ENCODE results near the gene MSH3.
"Not testable (repeated sequence)": the region's sequence is repeated elsewhere in the genome, so short reads cannot be mapped to it uniquely, and the experiment has no call there.

The MSH3 gene

DNA sequence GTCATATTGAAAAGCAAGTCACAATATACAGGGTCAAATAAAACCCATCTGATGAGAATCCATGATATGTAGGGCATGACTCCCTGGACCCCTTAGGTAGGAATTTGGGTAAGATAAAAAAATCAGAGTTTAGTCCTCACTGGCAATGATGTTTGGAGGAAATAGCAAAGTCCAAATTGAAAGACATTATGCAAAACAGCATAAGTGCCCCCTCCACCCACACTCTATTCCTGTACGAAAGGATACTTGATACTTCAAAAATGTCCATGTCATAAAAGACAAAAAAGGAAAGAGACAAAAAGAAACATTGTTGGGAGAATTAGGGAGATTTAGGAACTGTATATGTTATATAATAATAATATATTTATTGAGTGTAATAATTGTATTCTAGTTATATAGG lies 209.7 kb downstream of the MSH3 start:
- DNase-seq: no peak

DNA sequence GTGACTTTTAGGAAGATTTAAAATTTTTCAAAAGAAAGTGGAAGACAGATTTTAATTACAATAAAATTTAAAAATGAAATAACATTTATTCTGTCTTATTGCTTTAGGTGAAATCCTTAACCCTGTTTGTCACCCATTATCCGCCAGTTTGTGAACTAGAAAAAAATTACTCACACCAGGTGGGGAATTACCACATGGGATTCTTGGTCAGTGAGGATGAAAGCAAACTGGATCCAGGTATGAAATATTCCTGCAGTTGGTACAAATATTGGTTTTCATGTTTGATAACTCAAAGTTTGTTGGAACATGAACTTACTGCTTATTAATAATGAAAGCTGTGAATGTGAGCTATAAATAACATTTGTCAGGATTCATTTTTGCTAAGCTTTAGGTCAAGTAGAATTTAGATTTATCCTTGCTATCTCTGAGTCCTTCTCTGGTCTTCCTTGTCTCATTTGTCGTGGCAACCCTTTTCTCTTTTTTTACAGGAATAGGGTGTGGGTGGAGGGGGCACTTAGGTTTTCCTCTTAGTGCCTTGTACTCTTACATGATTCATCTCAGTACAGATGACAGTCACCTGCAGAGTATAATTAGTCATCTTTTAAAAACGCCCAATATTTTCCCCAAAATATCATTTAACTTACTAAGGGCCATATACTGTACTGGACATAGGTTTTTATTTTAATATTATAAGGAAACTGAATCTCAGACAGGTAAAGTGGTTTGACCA lies 210.4 kb downstream of the MSH3 start:
- no peak for DNase-seq

DNA sequence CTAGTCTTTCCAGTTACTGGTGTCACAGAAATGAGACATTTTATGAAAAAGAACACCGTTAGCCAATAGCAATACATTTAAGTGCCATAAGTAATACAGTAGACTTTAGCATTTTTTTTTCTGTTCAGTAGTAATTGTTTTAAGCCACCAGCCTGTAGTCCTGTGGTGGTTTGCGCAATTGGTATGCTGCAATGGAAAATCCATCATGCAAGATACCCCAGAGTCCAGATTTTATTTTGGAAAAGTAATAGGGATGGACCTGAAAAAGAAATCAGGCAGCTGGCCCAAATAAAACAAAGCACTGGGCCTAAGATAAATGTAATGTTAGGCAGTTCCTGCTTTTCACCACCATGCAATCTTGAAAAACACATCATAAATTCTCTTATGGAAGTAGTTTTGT lies 211.1 kb downstream of the MSH3 start:
- no peak for DNase-seq

DNA sequence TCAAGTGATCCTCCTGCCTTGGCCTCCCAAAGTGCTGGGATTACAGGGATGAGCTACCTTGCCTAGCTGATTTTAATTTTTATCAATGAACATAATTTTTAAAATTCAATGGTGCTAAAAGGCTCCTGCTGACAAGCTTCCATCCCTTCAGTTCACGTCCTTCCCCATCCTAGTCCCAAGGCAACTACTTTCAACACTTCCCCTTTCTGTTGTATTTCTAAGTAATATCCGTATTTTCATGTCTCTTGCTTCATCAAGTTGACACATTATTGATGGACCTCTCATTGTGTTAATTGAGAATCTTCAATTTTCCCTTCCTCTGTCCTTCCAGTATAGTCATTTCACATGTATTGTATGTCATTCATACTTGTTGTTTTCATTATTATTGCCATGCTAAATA lies 211.9 kb downstream of the MSH3 start:
- no peak for DNase-seq

DNA sequence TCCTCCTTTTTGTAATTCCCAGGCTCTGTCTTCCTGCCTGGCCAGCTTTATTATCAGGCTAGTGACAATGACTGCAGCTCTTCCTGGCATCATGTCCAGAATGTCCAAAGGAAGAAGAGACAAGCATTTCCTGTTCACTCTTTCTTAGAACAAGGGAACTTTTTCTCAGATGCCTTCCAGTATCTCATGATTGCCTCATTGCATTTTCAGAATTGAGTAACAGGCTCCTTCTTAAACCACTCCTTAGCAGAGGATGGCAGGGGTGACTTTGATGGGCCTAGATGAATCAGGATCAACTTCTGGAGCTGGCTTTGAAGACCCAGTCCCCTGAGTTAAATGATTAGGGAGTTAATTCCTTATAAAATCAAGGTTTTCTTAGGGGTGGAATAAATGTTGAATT lies 212.8 kb downstream of the MSH3 start:
- no peak for DNase-seq

DNA sequence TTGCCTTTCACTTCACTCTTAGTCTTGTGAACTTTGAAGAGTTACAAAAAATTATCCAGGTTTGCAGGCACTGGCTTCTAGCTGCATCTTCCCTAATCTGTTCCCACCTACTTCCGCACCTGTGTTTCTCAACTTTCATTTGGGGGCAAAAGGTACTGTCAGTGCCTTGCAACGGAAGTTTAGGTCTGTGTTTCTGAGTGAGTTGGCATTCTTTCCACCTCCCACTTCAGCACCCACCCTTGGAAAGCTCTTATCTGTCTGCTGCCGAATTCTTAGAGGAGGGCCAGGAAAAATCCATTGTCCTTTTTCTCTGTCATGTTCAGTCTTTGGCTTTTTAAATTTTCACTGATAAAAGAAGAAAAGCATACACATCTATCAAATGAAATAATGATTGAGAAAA lies 216.0 kb downstream of the MSH3 start:
- DNase-seq: no peak

DNA sequence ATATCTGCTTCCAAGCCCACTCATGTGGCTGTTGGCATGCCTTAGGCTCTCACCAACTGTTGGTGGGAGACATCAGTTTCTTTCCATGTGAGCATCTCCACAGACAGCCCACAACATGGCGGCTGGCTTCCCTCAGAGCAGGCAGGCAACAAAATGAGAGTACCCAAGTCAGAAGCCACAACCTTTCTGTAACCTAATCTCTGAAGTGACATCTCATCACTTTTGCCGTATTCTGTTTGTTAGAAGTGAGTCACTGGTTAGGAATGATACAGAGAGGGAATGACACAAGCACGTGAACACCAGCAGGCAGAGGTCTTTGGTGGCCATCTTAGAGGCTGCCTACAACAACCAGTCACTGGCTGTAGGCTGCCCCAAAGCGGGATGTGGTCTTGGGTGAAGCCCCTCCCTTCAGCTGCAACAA lies 217.1 kb downstream of the MSH3 start:
- DNase-seq: no peak

DNA sequence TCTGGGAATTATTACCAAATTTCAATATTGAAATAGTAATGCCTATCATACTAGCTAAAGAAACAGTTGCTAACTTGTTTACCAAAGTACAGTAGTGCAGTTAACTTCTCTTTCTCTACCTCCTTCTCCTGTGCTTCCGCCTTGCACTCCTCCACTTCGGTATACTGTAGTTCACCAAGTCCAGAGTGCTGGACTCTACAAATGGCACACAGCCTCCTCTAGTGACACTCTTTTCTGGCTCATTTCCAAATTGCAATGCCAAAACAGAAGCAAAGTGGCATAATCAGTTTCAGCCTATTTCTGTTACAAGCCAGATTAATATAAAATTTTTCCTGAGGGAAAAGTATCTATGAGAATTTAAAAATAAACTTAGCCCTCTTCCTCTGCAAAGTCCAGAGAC lies 219.7 kb downstream of the MSH3 start:
- no peak for DNase-seq

DNA sequence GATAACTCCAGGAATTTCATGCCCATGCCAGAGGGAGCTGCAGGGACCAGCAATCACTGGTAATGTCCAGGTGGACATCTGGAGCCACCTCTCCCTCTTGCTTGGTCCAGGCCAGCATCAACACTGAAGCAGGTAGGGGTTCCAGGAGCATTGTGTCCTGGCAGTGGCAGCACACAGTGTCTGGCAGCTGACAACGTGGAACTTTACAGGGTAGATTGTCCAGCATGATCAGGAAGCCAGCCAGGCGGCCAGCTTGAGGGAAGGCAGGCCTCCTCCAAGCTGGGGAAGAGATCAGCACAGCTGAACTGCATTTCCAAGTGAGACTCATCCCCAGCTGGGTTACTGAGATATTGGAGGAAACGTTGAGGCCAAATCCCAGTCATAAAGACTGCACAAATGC lies 223.1 kb downstream of the MSH3 start:
- no peak for DNase-seq

DNA sequence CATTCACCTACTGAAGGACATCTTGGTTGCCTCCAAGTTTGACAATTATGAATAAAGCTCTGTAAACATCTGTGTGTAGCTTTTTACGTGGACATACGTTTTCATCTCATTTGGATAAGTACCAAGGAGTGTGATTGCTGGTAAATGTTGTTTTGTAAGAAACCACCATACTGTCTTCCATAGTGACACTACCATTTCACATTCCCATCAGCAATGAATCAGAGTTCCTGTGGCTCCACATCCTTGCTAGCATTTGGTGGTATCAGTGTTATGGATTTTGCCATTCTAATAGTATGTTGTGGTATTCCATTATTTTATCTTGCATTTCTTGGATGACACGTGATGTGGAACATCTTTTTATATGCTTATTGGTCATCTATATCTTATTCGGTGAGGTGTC lies 227.3 kb downstream of the MSH3 start:
- DNase-seq: no peak

DNA sequence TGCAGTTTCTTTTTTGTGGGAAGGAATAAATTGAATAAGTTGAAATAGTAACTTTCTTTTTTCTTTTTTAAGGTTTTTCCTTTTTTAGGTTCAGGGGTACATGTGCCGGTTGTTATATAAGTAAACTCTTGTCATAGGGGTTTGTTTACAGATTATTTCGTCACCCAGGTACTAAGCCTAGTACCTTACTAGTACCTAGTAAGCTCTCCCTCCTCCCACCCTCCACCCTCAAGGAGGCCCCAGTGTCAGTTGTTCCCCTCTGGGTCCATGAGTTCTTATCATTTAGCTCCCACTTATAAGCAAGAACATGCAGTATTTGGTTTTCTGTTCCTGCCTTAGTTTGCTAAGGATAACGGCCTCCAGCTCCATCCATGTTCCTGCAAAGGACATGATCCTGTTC lies 228.9 kb downstream of the MSH3 start:
- not testable (repeated sequence) for DNase-seq

DNA sequence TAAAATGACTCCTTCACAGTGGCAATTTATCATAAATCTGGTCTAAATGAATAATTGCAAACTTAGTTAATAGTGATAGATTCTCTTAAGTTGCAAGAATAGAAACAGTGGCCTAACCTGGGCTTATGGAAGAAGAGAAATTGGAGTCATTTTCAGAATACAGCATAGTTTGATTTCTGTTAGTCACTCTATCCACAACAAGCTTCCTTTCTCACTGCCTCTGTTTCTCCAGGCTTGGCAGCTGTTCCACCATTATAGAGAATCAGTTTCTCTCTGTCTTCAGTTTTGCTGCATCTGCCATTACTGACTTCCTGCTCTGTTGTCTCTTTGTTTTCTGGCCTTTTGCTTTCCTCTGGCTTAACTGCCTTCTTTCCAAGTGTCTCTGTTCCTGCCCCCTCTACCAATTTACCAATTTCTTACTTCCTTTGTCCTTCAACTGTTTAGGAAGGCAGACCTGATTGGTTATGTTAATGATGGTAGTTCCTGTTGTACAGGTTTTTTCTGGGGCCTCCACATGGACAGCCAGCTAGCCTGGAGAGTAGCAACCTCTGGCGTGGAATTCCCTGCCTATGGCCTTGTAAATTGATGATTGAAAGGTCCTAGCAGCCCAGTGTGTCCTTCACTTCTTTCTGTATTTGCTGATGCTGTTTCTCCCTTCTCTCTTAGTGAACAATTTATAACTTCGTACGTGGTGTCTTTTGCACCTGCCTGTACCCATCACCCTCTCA lies 229.8 kb downstream of the MSH3 start:
- no peak for DNase-seq

DNA sequence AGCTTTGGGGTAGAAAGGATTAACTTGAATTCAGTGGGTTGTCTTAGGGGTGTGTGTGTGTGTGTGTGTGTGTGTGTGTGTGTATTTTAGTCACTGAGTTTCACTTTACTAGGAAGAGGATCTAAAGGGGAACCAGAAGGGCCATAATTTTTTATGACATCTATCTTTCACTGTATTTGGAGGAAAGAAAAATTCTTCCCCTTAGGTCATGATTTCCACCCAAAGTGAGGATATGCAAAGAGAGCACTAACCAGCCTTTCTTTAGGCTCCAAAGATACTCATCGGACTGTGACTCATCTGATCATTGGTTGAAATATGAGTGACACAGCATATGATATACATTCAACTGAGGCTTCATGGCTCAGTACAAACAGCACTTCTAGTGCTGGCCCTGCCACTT lies 230.5 kb downstream of the MSH3 start:
- DNase-seq: no peak

DNA sequence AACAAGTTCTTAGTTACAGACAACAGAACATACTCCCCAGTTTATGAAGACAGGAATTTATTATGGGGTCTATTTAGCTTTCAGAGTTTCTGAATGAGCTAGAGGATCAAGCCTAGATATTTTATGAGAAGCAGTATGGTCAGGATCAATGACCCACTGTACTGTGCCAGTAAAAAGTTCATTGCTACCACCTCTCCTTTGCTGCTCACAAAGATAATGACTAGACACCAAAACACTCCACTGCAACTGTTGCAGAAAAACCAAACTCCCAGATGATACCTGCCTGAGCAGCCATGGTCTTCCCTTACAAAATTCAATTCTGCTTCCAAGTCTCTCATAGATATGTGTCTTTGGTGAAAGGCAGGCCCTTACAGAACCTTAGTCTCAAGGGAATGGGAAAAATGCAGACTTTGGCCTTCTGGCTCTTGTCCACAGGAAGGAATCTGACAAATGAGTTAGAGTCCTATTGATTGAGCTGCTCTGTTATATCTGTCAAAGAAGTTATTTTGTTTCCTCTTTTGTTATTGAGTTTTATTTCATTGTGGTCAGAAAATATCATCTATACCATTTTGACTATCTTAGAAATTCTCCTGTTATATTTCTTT lies 231.0 kb downstream of the MSH3 start:
- DNase-seq: no peak

DNA sequence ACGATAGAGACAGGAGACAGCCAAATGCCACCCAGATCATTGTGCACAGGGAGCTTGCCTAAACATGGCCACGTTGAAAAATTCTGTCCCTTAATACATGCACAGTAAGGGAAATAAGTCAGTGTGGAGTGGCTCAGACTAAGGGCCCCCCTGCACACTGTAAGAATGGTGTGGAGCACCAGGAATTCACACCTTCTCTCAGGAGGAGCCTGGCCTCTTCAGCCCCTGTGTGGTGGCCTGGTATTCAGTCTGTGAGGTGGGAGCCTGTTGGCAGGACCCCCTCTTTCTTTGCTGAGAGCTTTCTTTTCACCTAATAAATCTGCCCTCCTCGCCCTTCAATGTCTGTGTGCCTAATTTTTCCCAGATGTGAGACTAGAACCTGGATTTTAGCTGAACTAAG lies 239.6 kb downstream of the MSH3 start:
- DNase-seq: no peak

DNA sequence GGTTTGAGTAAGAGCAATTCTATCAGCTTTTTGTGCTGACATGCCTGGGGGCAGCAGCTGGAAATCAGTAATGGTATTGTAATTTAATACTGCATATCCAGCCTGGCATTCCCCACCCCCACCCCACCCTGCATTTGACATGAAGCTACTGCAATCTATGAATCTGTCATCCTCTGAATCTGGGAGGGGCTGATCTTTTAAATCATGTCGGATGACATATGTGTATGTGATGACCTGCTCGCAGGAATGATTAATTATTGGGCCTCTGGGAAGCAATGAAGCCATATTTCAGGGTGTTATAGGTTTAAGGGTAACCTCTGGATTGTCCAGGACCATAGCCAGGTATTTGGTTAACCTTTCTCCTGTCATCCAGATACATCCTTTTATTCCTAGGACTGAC lies 241.1 kb downstream of the MSH3 start:
- DNase-seq: no peak

DNA sequence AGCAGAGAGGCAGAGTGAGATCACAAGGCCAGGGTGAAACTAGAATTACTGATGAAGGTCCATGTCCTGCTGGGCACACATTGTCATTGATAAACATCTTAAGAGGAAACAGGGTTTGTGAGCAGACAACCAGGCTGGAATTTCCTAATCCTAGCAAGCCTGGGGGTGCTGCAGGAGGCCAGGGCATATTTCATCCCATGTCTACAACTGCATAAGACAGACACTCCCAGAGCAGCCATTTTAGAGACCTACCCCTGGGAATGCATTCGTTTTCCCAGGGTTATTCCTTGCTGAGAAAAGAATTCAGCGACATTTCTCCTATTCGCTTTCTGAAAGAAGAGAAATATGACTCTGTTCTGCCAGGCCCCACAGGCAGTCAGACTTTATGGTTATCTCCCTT lies 248.2 kb downstream of the MSH3 start:
- not testable (repeated sequence) for DNase-seq

DNA sequence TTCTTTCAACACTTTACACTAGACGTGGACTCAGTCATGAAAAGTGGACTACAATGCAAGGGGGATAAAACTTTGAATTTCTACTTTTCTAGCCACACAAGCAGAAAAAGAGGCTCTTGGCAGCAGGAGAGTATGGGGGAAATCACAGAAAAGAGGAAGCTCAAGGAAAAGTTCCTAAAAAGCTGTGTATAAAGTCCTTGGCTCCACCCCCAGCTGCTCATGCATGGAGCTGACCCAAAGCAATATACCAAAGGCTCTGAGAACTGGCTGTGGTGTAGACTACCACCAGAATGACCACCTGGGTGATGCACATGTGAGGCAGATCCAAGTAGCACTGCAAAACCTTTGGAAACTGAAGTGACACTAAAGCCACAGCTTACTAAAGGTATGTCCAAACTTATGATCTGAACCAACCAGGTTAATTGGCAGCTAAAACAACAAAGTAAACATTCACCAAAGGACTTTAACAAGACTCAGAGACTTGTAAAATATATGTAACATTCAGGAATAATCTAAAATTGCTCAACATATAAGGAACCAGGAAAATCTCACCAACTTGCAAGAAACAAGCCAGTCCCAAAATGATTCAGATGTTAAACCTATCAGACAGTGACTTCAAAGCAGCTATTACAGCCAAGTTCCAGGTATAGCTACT lies 250.2 kb downstream of the MSH3 start:
- DNase-seq: no peak

DNA sequence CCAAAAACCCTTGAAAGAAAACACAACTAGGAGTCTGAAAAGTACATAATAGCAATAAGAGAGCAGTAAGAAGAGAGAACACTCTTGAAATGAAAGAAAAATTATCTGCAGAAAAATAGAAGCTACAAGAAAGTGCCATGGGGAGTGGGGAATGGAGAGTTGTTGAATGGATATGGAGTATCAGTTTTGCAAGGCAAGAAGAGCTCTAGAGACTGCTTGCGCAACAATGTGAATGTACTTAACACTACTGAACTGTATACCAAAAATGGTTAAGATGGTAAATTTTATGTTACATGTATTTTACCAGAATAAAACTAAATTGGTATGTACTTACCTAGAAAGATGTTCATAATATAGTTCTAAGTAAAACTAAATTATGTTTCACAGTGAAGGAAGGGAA lies 251.0 kb downstream of the MSH3 start:
- DNase-seq: no peak

DNA sequence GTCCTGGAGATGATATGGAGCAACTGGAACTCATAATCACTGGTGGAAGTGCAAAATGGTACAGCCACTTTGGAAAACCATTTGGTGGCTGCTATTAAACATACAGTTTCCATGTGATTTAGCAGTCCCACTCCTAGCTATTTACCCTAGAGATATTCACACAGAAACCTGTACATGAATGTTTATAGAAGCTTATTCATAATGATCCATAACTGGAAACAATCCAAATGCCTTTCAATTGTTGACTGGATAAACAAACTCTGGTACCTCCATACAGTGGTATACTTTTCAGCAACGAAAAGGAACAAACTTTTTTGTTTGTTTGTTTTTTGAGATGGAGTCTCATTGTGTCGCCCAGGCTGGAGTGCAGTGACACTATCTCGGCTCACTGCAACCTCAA lies 258.0 kb downstream of the MSH3 start:
- DNase-seq: no peak

DNA sequence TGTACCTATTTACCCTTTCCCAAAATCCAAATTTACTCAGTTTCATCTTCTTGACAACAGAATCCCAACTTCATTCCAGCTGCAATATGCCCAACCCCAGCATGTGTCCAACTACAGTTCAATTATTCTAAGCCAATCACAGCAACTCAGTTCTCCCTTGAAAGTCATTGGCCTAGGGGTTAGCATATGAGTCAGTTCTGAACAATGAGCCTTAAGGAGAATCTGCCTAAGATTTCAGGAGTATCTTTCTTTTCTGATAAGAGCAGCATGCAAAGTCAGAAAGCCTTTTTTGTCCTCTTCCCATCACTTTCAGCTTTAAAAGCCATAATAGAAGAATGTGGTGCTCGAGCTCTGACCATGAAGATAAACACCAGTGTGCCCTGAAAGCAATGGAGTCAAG lies 261.3 kb downstream of the MSH3 start:
- no peak for DNase-seq

DNA sequence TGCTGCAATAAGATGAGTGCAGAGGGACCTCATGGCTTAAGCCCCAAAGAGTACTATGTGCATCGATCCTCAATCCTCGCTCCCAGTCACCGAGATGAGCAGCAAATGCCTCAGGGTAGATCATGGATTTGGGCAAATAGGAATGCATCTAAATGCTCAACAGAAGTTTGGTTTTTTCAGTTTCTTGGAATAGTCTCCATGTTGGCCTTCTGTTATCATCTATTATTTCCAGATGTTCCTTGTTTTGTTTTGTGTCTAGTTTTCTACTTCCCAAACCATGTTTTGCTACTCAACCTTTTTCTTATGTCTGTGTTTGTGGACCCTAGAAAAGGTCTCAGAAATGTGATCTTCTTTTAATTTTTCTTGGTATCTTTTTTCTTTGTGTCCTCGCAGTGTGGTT lies 262.2 kb downstream of the MSH3 start:
- DNase-seq: no peak

DNA sequence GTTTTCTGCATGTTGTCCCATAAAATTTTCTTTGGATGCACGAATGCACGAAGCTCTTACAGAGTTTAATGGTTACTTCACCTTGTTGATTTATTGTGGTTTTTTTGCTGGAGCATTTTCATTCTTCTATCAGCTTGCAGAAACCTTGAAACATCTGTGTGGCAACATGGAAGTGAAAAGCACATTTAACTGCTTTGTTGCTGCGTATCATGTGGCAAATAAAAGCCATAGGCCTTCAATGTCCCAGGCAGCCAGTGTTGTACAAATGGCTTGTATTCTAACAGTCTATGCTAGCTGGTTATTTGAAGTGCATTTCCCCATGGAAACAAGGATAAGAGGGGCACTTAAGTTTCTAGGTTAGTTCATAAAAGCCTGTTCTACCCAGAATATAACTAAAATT lies 263.2 kb downstream of the MSH3 start:
- DNase-seq: no peak

DNA sequence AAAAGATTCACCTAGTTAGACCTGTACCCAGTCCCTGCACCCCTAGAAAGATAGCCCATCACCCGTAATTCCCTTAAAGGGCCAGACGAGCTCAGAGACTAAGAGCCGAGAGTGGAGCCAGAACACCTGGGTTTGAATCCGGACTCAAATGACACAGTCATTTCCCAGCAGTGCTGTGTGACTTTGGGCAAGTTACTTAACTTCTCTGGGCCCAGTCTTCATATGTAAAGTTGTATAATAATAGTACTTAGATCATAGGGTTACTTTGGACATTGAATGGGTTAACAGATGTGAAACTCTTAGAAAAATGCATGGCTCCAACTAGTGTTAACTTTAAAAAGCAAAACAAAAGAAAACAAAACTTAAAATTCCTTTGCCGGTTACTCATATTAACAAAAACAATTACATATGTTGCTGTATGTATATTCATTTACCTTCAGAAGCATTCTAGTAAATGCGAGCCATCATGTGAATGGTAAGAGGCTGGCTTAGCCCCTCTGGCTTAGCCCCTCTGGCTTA lies 265.3 kb downstream of the MSH3 start:
- no peak for DNase-seq

All from DMS153 (cell line).